MM.1S (cell line): ENCODE data around the gene SLC39A9.

Experiments used
- DNase-seq: peaks from one replicate; pipeline ENCODE4 v3.0.0-alpha.2; 2015
- H2AFZ ChIP-seq: fragments of 300-600 bp; sonication (generic); 2 replicates; pipeline ENCODE4 v1.6.0; 2016; ENCODE audit warnings: antibody characterized with exemption, low read length
- H3F3A ChIP-seq: fragments of 300-600 bp; sonication (generic); 2 replicates; pipeline ENCODE4 v1.6.1; 2016; ENCODE audit warnings: mild to moderate bottlenecking, antibody characterized with exemption, low read length, moderate library complexity, mixed read lengths; ENCODE audit not compliant: insufficient read depth
- H3K27ac ChIP-seq: fragments of 300-600 bp; sonication (generic); 2 replicates; pipeline ENCODE4 v1.5.1; 2016; ENCODE audit warnings: mild to moderate bottlenecking, low read length
- H3K27me3 ChIP-seq: fragments of 300-600 bp; sonication (generic); replicated peaks from 2 replicates; pipeline ENCODE4 v1.6.0; 2016; ENCODE audit warnings: low read length; ENCODE audit not compliant: insufficient read depth
- H3K36me3 ChIP-seq: fragments of 300-600 bp; sonication (generic); replicated peaks from 2 replicates; pipeline ENCODE4 v1.6.1; 2016; ENCODE audit warnings: mild to moderate bottlenecking, low read length, mixed read lengths; ENCODE audit not compliant: insufficient read depth
- H3K4me1 ChIP-seq: fragments of 300-600 bp; sonication (generic); 2 replicates; pipeline ENCODE4 v1.6.1; 2016; ENCODE audit warnings: low read length, mixed read lengths
- H3K4me2 ChIP-seq: fragments of 300-600 bp; sonication (generic); 2 replicates; pipeline ENCODE4 v1.6.0; 2016; ENCODE audit warnings: low read depth, low read length
- H3K4me3 ChIP-seq: fragments of 300-600 bp; sonication (generic); 2 replicates; pipeline ENCODE4 v1.5.1; 2016; ENCODE audit warnings: low read length, mixed read lengths
- H3K79me2 ChIP-seq: fragments of 300-600 bp; sonication (generic); 2 replicates; pipeline ENCODE4 v1.6.1; 2016; ENCODE audit warnings: mixed run types, low read length, mixed read lengths
- H3K9ac ChIP-seq: fragments of 300-600 bp; sonication (generic); 2 replicates; pipeline ENCODE4 v1.6.1; 2016; ENCODE audit warnings: low read length, mixed read lengths
- H3K9me2 ChIP-seq: fragments of 300-600 bp; sonication (generic); replicated peaks from 2 replicates; pipeline ENCODE4 v1.6.1; 2016; ENCODE audit warnings: mild to moderate bottlenecking, low read length, mixed read lengths; ENCODE audit not compliant: insufficient read depth
- H3K9me3 ChIP-seq: fragments of 300-600 bp; sonication (generic); replicated peaks from 2 replicates; pipeline ENCODE4 v1.6.1; 2016; ENCODE audit warnings: mild to moderate bottlenecking, low read length, mixed read lengths; ENCODE audit not compliant: insufficient read depth
- H4K20me1 ChIP-seq: fragments of 300-600 bp; sonication (generic); 2 replicates; pipeline ENCODE4 v1.6.1; 2016; ENCODE audit warnings: mild to moderate bottlenecking, low read length, moderate library complexity, mixed read lengths; ENCODE audit not compliant: insufficient read depth
- CTCF ChIP-seq: fragments of 300-600 bp; sonication (generic); IDR thresholded peaks from 2 replicates; pipeline ENCODE4 v1.5.1; 2016; ENCODE audit warnings: antibody characterized with exemption, low read length, mixed read lengths
- EZH2 ChIP-seq: fragments of 300-600 bp; sonication (generic); optimal IDR thresholded peaks from 2 replicates; pipeline ENCODE3; 2017; ENCODE audit warnings: low read depth, mild to moderate bottlenecking, antibody characterized with exemption, low read length, mixed read lengths
- EZH2phosphoT487 ChIP-seq: fragments of 300-600 bp; sonication (generic); IDR thresholded peaks from 2 replicates; pipeline ENCODE4 v1.6.1; 2018; ENCODE audit warnings: antibody characterized with exemption, low read length

SLC39A9 gene

GRCh38 chr14:69459122-69459521 lies 60.6 kb downstream of the SLC39A9 start:
- H3K27ac ChIP-seq: no peak overlapping the region
- H3K79me2 ChIP-seq: no peaks in the 10 kb centered on the region
- no peaks in the 10 kb centered on the region for H3K9me3 ChIP-seq
- no peaks in the 10 kb centered on the region for H3K36me3 ChIP-seq
- no peak overlapping the region for H2AFZ ChIP-seq
- H3K27me3 ChIP-seq: no peaks in the 10 kb centered on the region
- no peaks in the 10 kb centered on the region for H3F3A ChIP-seq
- H3K4me3 ChIP-seq: no peak overlapping the region
- H3K9me2 ChIP-seq: no peaks in the 10 kb centered on the region
- no peak overlapping the region for H3K4me2 ChIP-seq
- no peaks in the 10 kb centered on the region for H4K20me1 ChIP-seq
- TF ChIP-seq EZH2 (no peak), EZH2phosphoT487 (no peak), CTCF (no peak)
- DNase-seq: no peak
- H3K4me1 ChIP-seq: no peaks in the 10 kb centered on the region
- no peak overlapping the region for H3K9ac ChIP-seq

- no peaks in the 10 kb centered on the region for H3K9me2 ChIP-seq
- no peak overlapping the region for H3K27ac ChIP-seq
- no peak overlapping the region for H2AFZ ChIP-seq
- no peak overlapping the region for H3K4me2 ChIP-seq
- peak; percentile 33 for DNase-seq
- no peaks in the 10 kb centered on the region for H3K79me2 ChIP-seq
- H3F3A ChIP-seq: no peaks in the 10 kb centered on the region
- no peaks in the 10 kb centered on the region for H3K4me1 ChIP-seq
- H3K9ac ChIP-seq: no peak overlapping the region
- H3K4me3 ChIP-seq: no peak overlapping the region
- H3K36me3 ChIP-seq: no peaks in the 10 kb centered on the region
- no peaks in the 10 kb centered on the region for H3K27me3 ChIP-seq
- H3K9me3 ChIP-seq: no peaks in the 10 kb centered on the region
- TF ChIP-seq EZH2phosphoT487 (no peak), CTCF (peak; percentile 57)
- no peaks in the 10 kb centered on the region for H4K20me1 ChIP-seq
Measured at GRCh38 chr14:69460093-69460701, 61.7 kb downstream of the SLC39A9 start.

GRCh38 chr14:69464379-69464778 lies 65.9 kb downstream of the SLC39A9 start:
- Histone ChIP-seq H3K4me1 (no peaks in the 10 kb centered on the region), H3K36me3 (no peaks in the 10 kb centered on the region), H3F3A (no peaks in the 10 kb centered on the region), H2AFZ (no peak overlapping the region), H3K79me2 (no peaks in the 10 kb centered on the region), H3K9me3 (no peaks in the 10 kb centered on the region), H3K4me3 (no peak overlapping the region), H3K9me2 (no peaks in the 10 kb centered on the region), H3K27ac (no peak overlapping the region), H3K27me3 (no peaks in the 10 kb centered on the region), H4K20me1 (no peaks in the 10 kb centered on the region), H3K9ac (no peak overlapping the region), H3K4me2 (no peak overlapping the region)
- no peak for DNase-seq
- no peak for TF ChIP-seq CTCF
- no peak for TF ChIP-seq EZH2
- no peak for TF ChIP-seq EZH2phosphoT487
